OCI-LY1 (cell line): ENCODE measurements around the gene KHDC4.
"Not testable (repeated sequence)": the region's sequence is repeated elsewhere in the genome, so short reads cannot be mapped to it uniquely, and the experiment has no call there.

Experiments
- CTCF ChIP-seq: fragments of 200-600 bp; sonication (generic), shearing (Covaris generic); IDR thresholded peaks from 2 replicates; pipeline ENCODE4 v1.5.1; 2017; ENCODE audit warnings: mild to moderate bottlenecking, antibody characterized with exemption, low read length, moderate library complexity, mixed read lengths
- EZH2 ChIP-seq: fragments of 200-600 bp; sonication (generic), shearing (Covaris generic); IDR thresholded peaks from 2 replicates; pipeline ENCODE4 v1.8.0; 2017; ENCODE audit warnings: borderline replicate concordance, mixed run types, mild to moderate bottlenecking, antibody characterized with exemption, low read length, moderate library complexity, mixed read lengths

- TF ChIP-seq CTCF, EZH2: not testable (repeated sequence)
Measured at GRCh38 chr1:155896476-155896875, 37.7 kb downstream of the KHDC4 start.
